Hematopoietic multipotent progenitor cell (in vitro differentiated cells): Measurements from ENCODE around the gene ACTR1A. TPM values are rescaled to one million over a fixed set of nuclear protein-coding genes. Genes with fewer than 3 reads are reported as not detected.
"Not testable (repeated sequence)": the region's sequence is repeated elsewhere in the genome, so short reads cannot be mapped to it uniquely, and the experiment has no call there.

Experiments
- DNase-seq, 3 donors: peaks; one replicate each; pipeline ENCODE4 v3.0.0-alpha.2; 2011 to 2015; ENCODE audit warnings: low read depth in 2 of 3, low spot score in 2 of 3
- total RNA-seq: library from RNA; depleted of rRNA; stranded (reverse); fragments of >200 nt; gene quantifications from one replicate; pipeline ENCODE4 v1.2.3, GENCODE V29; 2012

Gene ACTR1A
- total RNA-seq, result 104 TPM

GRCh38 chr10:102502337-102503151 lies at the start of gene ACTR1A:
ACTR1A (minus strand) TSS chr10:102502712; CDS start chr10:102502647, 65 bp downstream.
- DNase-seq, result peak; percentile 94 to 100 (median 98)

- DNase-seq, result no peak
These were observed 48.2 kb upstream of the ACTR1A start for GRCh38 chr10:102550636-102551210.

DNA sequence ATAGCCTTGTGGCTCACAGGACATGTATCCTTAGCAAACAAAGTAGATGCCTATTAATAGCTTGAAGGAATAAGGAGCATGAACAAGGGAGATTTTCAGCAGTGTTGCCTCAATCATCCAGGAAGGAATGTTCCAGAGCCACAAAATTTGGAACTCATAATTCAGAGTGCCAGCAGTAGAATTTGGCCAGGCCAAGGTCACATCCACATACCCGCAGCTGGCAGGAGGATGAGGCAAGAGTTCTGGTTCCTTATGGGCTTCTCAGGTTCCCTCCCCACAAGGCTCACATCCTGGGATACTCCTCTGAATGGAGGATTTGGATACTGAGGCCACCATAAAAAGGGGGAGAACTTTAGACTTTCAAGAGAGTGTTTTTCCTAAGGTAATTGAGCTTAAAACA lies 47.0 kb upstream of the ACTR1A start:
- no peak for DNase-seq

- DNase-seq, result no peak
These were observed 44.3 kb upstream of the ACTR1A start for GRCh38 chr10:102546606-102547320.

GRCh38 chr10:102545997-102546396 lies 43.5 kb upstream of the ACTR1A start:
- no peak for DNase-seq

GRCh38 chr10:102545265-102545871 lies 42.9 kb upstream of the ACTR1A start:
- DNase-seq, result no peak

- DNase-seq, result no peak
These were observed 40.4 kb upstream of the ACTR1A start for GRCh38 chr10:102542800-102543418.

DNA sequence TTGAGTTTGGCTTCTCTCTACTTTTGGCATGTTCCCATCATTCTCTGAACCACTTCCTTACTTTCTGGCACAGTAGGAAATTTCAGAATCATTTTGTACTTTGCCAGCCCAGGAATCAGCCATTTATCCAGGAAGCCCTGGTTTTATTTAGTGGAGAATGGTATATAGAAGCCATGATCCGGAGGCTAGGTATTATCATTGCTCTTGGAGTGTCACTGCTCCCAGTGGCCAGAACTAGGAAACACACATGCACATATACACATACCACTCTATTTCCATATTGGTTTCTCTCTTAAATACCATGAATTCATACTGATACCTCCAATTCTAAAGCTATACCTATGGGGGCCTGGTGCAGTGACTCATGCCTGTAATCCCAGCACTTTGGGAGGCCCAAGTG lies 37.5 kb upstream of the ACTR1A start:
- DNase-seq, result peak in 1 of 3 donors; percentile 17

DNA sequence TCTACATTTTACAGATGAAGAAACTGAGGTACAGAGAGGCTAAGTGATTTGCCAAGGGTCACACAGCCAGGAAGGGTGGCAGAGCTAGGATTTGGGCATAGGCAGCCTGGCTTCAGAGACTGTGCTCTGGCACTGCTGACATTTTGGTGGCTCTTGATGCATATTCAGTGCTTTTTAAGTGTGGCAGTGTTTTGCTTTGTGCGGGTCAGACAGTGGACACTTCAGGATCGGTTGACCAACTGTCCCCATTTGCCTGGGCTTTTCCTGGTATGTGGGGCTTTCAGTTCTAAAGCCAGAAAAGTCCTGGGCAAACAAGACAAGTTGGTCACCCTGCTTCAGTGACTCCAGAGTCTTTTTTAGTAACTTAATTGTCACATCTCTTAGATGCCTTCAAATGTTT lies 36.3 kb upstream of the ACTR1A start:
- no peak for DNase-seq

DNA sequence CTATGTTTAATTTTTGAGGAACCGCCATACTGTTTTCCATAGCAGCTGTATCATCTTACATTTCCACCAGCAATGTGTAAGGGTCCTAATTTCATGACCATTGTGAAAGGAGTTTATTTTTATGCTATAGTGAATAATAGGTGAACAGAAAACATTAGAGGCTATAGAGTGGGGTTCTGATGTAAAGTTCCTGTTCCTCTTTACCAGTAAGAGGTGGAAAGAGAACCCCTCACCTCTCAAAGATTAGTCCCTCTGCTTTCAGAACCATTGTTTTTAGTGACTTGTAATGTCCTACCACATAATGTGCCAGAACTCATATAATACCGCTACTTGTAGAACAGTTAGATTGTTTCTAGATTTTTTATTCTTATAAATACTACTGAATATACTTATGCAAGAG lies 35.4 kb upstream of the ACTR1A start:
- no peak for DNase-seq

- DNase-seq, result no peak
These were observed 34.9 kb upstream of the ACTR1A start for GRCh38 chr10:102537367-102537766.

- DNase-seq, result no peak
These were observed 33.1 kb upstream of the ACTR1A start for GRCh38 chr10:102535481-102536147.

DNA sequence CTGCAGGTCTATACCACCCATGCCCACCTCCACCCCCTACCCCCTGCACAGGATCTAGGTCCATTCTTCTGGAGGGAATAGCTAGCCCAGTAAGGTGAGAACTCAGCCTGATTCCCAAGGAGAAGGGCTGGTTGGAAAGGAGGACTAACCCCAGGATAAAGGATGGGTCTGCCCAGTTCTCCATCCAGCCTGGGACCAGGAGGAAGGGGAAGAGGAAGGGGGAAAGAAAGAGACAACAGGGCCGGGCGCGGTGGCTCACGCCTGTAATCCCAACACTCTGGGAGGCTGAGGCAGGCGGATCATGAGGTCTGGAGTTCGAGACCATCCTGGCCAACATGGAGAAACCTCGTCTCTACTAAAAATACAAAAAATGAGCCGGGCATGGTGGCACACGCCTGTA lies 32.5 kb upstream of the ACTR1A start:
- not testable (repeated sequence) for DNase-seq

DNA sequence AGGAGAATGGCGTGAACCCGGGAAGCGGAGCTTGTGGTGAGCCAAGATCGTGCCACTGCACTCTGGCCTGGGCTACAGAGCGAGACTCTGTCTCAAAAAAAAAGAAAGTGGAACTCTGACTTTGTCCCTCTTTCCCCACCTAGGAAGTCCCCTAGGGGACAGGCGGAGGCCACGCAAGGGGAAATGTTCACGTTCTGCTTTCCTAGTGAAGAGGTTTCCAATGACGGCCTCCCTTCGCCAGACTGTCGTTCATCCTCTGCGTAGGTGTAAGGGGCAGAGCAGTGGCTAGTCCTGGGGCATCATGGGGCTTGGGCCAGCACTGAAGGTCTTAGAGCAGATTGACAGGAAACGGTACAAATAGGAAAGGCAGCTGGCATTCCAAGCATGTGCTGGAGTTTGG lies 31.8 kb upstream of the ACTR1A start:
- DNase-seq, result no peak

DNA sequence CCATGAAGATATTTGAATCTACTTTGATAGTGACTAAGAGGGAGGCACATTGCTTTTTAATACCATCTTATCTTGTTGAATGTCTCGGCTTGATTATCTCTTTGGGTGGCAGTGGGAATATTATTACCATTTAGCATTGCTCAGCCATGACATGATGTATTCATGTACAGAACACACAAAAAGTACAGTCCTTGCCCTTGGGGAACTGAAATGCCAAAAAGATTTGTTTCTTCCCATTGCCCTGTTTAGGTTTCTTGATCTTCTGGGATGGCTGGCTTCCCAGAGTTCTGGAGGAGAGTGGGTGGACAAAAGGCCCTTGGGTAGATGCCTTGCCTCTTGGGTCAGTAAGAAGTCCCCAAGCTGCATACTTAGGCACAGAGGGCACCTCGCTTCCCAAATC lies 25.0 kb upstream of the ACTR1A start:
- no peak for DNase-seq

DNA sequence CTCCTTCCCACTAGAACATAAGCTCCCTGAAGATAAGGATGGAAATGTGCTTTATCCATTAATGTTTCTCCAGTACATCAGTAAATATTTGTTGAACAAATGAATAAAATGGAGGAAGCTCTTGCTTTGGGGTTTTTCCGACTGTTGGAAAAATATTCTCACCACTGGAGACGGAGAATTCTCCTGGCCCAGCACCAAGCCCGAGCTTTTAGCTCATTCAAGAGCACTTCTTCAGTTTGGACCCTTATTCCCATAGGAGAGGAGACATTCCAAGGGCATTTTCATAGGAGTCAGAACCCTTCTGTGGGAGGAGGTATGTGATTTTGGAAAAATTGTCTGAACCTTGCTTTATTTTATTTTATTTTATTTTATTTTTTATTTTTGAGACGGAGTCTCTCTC lies 22.2 kb upstream of the ACTR1A start:
- DNase-seq, result no peak

DNA sequence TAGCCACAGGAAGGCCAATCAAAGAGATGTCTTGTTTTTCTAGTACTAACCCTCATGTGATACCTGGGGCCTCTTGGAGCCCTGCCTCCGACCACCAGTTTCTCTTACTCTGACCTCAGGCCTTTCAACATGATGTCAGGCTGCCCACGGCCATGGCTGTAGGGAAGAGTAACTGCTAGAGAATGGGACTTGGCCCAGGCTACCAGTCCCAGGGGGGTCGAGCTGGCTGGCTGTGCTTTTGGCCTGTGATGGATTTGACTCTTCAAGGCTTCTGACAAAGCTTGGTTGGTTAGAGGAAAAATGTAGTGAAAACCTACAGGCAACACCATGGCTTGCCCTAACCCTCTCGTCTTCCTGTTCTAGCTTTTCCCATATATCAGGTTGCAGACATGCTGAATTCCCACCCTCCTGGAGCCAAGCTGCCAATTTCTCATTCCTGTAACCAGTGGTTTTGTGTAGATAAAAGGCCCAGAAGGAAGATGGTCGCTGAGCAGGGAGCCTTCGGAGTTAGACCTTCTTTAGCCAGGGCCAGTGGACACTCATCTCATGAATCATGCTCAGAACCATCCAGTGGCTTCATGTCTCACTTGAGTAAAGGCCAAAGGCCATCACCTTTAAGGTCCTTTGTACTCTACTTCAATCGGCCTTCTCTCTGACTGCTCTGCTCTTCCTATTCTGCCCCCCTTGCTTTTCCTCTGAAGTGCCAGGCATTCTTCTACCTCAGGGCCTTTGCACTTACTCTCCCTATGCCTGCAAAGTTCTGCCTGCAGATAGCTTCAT lies 20.9 kb upstream of the ACTR1A start:
- no peak for DNase-seq

- DNase-seq, result no peak
These were observed 20.4 kb upstream of the ACTR1A start for GRCh38 chr10:102522874-102523249.

- no peak for DNase-seq
These were observed 16.8 kb upstream of the ACTR1A start for GRCh38 chr10:102519246-102519825.
